NK-92 treated with Interleukin-12 subunit alpha and Interleukin-12 subunit beta, amount 100 ng/mL, for 24 hours (cell line): ENCODE results near the gene PIK3C3.
"Not testable (repeated sequence)": the region's sequence is repeated elsewhere in the genome, so short reads cannot be mapped to it uniquely, and the experiment has no call there.

Source experiments
- DNase-seq: peaks from one replicate; lab custom pipeline; 2025; lab: John Stamatoyannopoulos, UW

Gene PIK3C3

DNA sequence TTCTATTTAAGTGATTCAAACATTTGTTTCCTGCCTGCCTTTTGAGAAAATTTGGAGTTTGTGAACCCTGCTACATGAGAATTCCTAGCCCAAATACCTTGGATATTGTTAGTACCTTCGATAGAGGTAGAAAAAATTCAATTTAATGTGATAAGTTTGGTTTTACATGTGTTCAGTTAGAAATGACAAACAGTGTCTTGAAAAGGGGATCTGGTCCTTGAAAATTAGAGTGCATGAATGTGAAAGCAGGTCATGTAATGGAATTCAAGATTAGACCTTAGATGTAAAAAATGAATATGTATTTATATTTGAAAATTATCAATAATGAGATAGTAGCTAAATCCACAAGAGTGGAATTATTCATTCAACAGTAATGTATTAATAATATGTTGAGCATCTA, 70.5 kb downstream of the PIK3C3 start:
- DNase-seq: no peak

DNA sequence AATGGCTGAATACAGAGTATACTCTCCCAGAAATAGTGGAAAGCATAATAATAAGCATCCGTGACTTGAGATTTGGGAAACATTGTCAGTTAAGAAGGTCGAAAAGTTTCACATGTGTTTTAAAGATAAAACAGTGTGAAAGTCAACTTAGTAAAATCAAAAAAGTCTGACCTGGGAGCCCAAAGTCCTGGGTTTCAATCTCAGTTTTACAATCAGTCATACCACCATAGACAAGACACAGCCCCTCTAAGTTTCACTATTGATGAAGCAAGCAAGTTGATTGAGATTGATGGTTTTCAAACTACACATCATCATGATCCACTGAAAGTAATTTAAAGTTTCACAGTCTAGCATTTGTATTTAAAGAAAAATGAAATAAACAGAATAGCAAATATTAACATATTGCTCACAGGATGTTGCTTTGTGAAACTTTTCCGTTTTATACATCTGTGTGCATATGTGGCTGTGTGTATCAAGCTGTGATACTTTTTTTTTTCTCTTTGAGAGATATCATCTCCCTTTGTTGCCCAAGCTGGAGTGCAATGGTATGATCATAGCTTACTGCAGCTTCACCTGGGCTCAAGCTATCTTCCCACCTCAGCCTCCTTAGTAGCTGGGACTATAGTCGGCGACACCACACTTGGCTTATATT, 71.1 kb downstream of the PIK3C3 start:
- no peak for DNase-seq

DNA sequence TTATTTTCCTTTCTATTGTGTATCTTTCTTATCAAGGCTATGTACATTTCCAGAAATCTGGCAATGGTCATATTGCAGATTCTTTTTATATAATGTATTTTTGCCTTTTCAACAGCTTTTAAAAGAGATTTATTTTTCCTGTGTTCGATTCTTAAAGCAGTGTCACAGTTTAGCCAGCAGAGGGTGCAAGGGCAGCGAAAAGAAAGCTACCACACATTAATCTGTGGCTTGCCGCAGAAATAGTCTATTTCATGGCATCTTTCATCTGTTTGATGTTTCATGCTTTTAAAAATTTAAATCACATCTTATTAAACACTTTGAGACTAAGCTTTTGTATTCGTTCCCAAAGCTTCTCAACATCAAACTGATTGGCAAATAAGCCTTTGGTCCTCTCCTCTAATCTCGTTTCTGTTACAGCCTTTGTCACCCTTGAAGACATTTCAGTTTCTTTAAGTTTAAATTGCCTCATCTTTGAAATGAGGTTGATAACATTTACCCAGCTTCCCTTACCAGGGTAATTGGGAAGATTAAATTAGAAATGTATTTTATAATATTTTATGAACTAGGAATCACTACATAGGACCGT, 73.3 kb downstream of the PIK3C3 start:
- DNase-seq: no peak

DNA sequence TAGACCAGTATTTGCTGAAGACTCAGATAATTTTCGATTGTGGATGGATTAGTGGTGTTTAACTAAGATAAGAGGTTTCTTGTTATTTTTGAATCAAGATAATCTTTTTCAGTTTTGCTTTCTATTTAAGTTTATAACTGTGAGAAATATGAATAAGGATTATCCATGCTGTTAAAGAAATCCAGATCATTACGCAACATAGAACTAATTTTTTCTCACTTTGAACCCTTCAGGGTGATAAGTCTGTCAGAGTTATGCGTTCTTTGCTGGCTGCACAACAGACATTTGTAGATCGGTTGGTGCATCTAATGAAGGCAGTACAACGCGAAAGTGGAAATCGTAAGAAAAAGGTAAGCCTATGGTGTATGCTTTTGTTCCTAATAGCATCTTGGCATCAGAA, 74.1 kb downstream of the PIK3C3 start:
- no peak for DNase-seq

DNA sequence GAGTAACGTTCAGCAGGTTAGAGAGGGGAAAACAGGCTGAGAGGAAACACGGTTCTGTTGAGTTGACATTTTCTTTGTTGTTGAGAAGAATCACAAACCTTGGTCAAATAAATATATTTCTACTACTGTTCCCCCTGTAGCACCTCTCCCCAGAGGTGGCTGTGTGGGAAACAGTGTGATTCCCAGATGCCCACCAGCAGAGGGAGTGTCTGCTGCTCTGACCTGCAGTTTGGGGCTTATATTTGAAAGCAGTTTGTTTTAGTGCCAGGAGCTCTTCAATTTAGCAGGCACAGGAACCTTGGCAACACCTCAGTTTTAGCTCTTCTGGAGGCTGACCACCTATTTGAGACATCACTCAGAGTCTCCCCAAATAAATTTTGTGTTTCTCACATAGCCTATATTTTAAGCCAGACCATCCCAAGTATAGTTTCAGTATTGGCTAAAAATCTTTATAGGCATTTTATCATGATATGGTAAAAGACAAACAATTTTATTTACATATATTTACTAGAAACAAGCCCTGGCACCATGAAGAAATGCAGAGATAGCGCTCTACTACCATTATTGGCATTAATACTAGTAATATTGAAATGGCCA, 75.7 kb downstream of the PIK3C3 start:
- no peak for DNase-seq

DNA sequence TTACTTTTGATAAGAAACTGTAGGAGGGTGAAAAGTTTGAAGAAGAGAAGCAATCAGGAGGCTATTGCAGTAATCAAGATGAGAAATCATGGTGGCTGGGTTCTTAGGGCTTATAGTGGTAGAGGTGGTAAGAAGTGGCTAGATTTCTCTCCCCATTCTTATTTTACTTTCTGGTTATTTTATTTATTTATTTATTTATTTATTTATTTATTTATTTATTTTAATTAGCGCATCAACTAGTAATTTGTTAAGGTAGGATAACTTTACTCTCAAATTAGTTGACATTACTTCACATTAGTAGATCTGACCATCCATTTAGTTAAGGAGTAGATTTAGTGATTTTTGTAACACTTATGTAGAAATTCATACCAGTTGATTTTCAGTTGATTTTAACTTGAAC, 77.4 kb downstream of the PIK3C3 start:
- no peak for DNase-seq

DNA sequence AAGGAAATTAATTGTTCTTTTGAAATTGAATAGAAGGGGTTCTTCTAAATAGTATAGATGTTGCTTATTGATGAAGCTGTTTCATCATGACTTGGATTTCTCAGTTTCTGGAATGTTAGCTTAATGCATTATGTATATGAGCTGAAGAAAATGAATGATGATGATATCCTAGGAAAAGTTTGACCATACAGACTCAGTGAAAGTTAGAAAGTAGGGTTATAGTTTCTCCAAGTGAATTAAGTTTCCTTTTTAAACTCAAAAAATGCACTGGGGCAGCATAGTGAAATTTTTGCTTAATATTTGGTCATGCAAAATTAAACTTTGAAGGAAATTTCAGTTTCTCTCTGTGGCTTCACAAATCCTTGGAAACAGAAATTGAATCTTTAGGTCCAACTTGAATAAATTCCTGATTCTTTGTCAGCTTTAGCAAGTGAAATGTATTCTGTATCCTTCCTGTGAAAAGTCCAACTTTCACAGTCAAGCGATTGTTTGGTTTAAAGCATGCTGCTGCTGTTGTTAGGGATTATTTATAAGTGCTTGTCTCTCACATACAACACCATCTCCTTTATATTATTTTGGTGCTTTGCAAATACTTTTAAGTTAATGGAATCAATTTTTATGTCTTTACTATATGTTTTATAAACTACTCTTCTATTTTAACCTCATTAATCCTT, 78.2 kb downstream of the PIK3C3 start:
- DNase-seq: no peak

DNA sequence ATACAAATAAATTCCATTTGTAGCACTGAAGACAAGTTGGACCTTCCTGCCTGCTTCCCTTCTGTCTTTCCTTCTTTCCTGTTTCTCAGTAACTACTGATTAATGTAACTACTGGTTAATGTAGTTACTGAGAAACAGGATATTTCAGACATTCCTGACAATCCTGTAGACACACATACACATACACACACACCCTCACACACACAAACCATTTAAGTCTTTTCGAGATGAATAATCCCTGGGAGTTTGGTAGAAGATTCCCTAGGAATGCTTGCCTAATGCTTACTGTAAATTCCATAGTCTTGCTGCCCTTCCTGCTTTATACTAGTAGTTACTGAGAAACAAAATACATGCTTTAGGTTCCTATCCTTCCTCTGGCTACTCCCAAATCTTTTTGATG, 83.9 kb downstream of the PIK3C3 start:
- no peak for DNase-seq

DNA sequence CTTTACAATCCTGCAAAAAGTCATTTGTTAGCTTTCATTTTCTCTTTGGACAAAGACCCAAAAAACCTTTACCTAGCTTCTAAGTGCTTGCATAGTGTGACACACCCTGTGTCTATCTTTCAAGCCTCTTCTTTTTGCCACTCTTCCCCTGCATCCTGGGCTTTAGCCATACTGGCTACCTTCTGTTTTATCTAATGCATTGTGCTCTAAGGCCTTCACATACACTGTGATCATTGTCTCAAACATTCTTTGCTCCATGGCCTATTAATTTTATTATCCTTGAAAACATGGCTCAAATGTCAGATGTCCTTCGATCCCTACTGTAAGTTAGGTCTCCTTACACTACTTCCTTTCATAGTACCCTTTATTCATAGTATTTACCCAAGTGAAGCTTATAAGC, 84.4 kb downstream of the PIK3C3 start:
- no peak for DNase-seq

DNA sequence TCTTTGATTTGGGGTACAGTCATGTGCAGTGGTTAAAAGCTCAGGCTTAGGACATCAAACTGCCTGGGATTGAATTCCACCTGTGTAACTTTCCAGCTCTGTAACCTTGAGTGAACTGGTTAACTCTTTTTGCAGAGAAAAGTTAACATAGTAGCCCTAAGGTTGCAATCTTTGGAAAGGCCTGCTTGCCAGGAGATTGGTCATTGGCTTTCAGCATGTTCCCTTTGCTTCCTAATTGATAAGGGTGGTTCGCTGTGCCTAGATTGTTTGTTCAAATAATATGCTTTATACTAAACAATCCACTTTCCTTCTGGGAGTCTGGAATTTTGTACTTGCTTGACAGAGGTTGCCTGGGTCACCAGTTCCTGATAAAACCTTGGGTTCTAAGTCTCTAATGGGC, 86.8 kb downstream of the PIK3C3 start:
- no peak for DNase-seq

DNA sequence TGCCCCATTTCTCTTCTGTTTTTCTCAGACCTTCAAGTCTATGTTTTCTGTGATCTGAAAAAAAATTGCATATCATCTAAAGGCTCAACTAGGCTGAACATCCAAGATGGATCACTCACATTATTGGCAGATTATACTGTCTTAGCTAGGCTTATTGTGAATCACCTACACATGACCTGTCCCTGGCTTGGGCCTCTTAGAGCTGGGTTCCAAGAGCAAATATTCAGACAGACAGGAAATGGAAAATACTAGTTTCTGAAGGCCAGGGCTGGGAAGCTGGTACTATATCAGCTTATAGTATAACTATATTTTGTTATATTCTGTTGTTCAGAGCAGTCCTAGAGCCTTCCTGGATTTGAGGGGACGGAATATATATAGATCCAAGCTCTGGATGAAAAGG, 90.3 kb downstream of the PIK3C3 start:
- DNase-seq: no peak

DNA sequence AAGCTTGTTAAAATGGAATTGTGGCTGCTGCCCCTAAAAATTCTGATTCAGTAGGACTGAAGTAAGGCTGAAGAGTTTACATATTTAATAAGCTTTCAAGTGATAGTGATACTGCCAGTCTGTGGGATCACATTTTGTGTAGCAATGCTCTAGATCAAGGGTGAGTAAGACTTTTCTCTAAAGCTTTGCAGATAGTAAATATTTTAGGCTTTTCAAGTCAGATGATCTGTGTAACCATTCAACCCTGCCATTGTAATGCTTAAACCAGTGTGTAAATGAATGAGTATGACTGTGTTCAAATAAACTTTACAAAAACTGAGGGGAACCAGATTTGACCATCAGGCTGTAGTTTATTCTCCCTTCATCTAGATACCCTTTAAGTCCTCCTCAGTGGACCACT, 92.7 kb downstream of the PIK3C3 start:
- DNase-seq: no peak

DNA sequence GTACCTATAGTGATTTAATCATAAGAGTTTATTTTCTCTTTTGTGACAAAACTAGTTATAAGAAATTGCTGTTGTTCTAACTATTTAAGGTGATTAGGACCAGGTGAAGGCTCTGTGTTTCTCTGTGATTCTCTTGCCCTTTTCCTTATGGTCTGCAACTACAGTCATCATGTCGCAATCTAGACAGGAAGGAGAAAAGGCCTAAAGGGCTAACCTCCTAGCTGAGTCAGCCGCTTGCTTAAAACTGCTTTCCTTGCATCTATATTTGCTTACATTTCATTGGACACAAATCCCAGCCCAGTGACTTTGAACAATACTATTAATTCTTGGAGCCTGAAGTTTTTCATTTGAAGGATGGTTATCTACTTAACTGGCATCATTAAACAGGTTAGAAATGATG, 93.1 kb downstream of the PIK3C3 start:
- peak; percentile 10 for DNase-seq

DNA sequence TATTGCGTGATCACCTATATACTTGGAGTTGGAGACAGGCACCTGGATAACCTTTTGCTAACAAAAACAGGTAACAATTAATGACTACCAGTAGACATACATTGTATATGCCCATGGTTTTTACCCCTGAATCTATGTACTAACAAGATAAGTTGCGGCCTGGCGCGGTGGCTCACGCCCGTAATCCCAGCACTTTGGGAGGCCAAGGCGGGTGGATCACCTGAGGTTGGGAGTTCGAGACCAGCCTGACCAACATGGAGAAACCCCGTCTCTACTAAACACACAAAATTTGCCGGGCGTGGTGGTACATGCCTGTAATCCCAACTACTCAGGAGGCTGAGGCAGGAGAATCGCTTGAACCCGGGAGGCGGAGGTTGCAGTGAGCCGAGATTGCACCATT, 94.5 kb downstream of the PIK3C3 start:
- not testable (repeated sequence) for DNase-seq

DNA sequence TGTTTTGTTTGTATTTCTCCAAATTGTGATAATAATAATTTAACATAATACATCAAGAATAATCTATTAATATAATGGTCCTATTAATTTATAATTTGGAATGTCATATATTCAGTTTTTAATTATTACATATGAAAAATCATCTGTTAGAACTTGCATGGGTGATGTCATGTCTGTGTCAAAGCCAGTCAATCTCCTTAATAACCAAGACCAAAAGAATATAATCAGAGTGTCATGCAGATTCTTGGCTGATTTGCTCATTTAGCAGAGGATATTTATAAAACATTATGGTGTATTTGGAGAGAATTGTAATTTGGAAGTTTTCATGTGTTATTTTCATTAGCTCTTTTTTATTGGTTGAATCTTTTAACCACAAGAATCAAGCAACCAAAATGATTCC, 96.4 kb downstream of the PIK3C3 start:
- no peak for DNase-seq

DNA sequence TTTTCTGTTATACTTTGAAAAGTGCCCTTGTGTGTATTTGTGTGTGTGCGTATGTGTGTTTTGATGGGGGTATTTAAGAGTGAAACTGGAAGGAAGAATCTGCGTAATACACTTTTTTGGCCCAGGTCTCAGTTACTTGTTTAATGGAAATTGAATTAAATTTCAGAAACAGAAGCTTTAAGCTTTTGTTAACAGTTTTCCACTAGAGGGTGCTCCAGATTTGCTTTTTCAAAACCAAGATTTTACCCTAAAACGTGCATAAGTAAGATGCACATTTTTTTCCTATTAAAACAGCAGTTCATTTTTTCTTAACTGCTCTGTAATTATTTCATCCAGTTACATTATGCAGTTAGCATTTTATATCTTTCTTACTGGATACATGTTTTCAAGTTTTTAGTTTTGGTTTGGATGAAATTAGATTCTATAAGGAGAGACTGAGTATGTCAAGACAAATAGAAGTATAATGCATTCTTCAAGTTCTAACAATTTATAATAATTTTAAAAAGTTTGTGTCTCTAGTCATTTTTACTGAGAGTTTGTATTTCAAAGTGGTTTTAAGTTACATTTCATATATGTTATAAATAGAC, 97.2 kb downstream of the PIK3C3 start:
- DNase-seq: no peak

DNA sequence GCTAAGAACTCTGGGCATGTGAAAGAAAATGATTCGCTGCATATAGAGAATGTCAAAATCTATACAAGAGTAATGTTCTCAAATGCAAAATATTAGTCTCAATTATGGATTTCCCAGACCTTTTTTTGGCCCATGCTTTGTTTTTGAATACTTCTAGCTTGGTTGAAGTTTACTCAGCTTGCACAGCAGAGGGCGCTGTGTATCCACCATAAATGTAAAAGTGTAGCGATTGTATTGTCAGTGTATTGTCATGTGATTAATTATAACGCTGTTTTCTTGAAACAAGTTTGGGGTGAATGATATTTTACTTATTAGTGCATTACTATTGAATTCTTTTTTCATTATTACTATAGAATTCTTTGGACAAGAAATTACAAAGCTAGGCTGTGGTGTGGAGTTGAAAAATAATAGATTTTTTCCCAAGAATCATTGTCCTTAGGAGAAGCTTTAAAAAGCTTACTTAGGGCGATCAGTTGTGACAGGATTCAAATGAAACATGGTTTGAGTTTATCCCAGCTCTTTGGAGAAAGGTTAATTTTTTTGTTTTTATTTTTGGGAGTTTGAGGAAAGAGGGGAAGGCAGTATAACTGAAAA, 98.3 kb downstream of the PIK3C3 start:
- DNase-seq: peak; percentile 4

DNA sequence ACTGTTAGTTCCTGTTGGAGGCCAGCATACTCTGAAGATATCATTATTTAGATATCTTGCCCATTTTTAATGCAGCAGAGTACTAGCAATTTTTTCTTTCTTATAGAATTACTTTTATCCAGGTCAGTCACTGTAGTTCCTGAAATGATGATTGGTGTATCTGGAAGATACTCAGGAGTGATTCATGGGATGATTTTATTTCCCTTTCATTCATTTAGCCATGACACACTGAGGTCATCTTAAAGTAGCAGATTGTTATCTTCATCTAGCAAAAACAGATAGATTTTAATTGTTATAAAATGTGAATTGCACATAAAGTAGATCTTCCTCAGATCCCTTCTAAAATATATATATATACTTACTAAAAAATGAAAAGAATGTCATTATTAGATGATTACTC, 109.1 kb downstream of the PIK3C3 start:
- DNase-seq: no peak

DNA sequence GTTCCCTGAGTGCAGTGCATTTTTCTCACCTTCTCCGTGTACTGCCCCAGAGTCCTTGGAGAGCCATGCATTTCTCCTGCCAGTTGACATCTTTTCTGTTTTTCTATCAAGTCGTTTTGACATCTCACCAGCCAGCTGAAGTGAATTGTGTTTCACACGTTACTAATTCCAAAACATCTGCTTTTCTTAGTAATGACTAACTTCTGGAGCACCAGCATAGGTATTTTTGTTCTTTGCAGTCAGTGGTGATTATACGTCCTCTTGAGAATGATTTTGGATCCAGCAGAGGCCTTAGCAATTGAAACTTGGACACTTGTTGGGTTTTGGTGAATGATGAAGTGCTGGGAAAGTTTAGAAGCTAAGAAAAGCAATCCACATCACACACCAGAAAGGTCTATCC, 112.5 kb downstream of the PIK3C3 start:
- DNase-seq: no peak

DNA sequence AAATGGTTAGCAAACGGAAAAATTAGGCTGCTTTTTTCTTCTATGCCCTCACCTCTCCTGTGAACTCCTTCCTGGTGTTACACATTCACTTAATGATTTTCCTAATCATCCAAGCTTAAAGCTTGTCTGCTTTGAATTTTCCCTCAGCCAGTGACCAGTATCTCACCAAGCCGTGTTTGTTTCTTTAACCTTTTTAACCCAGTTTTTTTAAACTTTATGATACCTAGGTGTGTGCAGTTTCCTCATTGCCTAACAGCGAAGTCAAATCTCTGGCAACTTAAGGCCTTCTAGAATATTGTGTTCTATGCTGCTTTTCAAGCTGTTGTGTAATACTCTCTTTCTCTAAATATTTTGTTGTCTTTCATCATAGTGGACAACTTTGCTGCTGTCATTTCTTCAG, 113.0 kb downstream of the PIK3C3 start:
- no peak for DNase-seq

DNA sequence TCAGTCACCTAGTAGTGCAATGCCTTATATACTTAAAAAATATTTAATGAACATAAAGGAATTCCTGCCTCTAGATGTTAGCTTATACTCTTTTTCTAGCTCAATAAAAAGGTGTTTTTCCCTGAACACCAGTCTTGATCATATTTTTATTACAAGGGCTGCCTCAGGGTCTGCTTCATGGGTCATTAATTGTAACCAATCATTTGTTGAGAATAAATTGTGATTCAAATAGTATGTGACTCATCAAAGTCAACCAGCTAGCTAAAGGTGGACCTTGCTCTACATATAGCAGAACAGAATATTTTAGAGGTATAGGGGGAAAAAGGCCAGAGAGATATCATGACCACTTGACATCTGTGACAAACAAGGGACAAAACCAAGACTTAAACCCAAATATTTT, 114.0 kb downstream of the PIK3C3 start:
- no peak for DNase-seq

DNA sequence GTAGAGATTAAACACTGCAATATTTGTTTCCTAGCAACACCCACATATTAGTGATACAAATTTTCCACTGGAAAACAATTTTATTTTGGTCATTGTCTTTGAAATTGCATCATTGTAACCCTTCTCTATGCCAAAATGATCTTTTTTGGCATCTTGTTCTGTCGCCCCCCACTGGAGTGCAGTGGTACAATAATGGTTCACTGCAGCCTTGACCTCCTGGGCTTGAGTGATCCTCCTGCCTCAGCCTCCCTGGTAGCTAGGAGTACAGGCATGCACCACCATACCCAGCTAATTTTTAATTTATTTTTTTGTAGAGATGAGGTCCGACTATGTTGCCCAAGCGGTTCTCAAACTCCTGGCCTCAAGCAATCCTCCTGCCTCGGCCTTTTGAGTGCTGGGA, 117.4 kb downstream of the PIK3C3 start:
- no peak for DNase-seq

DNA sequence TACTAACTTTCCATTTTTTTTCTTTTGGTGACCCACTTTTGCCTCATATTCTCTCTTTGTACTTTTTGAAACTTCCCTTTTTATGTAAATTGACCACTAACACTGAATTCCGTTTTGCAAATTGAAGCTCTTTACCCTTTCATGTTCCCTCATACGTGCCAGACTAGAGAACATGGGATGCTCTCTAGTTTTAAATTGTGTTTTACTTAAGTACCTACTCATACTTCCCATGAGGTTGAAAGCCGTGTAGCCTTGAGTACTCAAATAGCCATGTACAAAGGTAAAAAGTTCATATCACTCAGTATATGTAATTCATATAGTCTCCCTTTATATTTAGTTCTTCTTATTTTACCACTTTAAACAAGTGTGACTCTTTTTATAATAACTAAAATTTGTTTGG, 119.7 kb downstream of the PIK3C3 start:
- DNase-seq: no peak
